HEK293T (cell line): ENCODE measurements around the gene FGFBP1.

ENCODE experiments used
- CTCF ChIA-PET: fragments of 350-600 bp; formaldehyde crosslinking; extraction: SDS; loops from one replicate; lab custom pipeline; 2021; ENCODE audit warnings: antibody characterized with exemption, inconsistent platforms; lab: Yijun Ruan, JAX
- POLR2A ChIA-PET: fragments of 350-600 bp; formaldehyde crosslinking; extraction: SDS; loops from one replicate; lab custom pipeline; 2020; ENCODE audit warnings: antibody characterized with exemption, inconsistent platforms; lab: Yijun Ruan, JAX
- DNase-seq: peaks from one replicate; pipeline ENCODE4 v3.0.0; 2012; ENCODE audit warnings: mixed read lengths; ENCODE audit errors: extremely low spot score
- ARNT ChIP-seq: fragments of 450-650 bp; IDR thresholded peaks from 2 replicates; pipeline ENCODE4 v1.6.1; 2017; ENCODE audit warnings: mild to moderate bottlenecking
- BHLHE40 ChIP-seq: fragments of 450-650 bp; IDR thresholded peaks from 2 replicates; pipeline ENCODE4 v1.6.1; 2016; ENCODE audit warnings: mild to moderate bottlenecking, moderate library complexity, borderline replicate concordance
- CTBP1 ChIP-seq: fragments of 450-650 bp; IDR thresholded peaks from 2 replicates; pipeline ENCODE4 v1.6.1; 2016; ENCODE audit warnings: borderline replicate concordance
- ELF4 ChIP-seq: fragments of 450-650 bp; IDR thresholded peaks from 2 replicates; pipeline ENCODE4 v1.6.1; 2017; ENCODE audit warnings: antibody characterized with exemption
- FOXA1 ChIP-seq: fragments of 450-650 bp; IDR thresholded peaks from 2 replicates; pipeline ENCODE4 v1.6.1; 2016; ENCODE audit warnings: mild to moderate bottlenecking
- FOXK2 ChIP-seq: fragments of 450-650 bp; IDR thresholded peaks from 2 replicates; pipeline ENCODE4 v1.6.1; 2016; ENCODE audit warnings: mild to moderate bottlenecking
- FOXM1 ChIP-seq: fragments of 450-650 bp; IDR thresholded peaks from 2 replicates; pipeline ENCODE4 v1.6.1; 2017; ENCODE audit warnings: mild to moderate bottlenecking, borderline replicate concordance
- HDGF ChIP-seq: fragments of 450-650 bp; IDR thresholded peaks from 2 replicates; pipeline ENCODE4 v1.6.1; 2017; ENCODE audit warnings: antibody characterized with exemption, borderline replicate concordance
- L3MBTL2 ChIP-seq: fragments of 450-650 bp; conservative IDR thresholded peaks from 2 replicates; pipeline ENCODE4 v1.6.1; 2016; ENCODE audit warnings: mild to moderate bottlenecking
- LEF1 ChIP-seq: fragments of 450-650 bp; IDR thresholded peaks from 2 replicates; pipeline ENCODE4 v1.6.1; 2017; ENCODE audit warnings: mild to moderate bottlenecking, borderline replicate concordance
- NFRKB ChIP-seq: fragments of 450-650 bp; IDR thresholded peaks from 2 replicates; pipeline ENCODE4 v1.6.1; 2016; ENCODE audit warnings: mild to moderate bottlenecking, moderate library complexity
- SP1 ChIP-seq: fragments of 450-650 bp; IDR thresholded peaks from 2 replicates; pipeline ENCODE4 v1.6.1; 2017
- SUZ12 ChIP-seq: fragments of 450-650 bp; IDR thresholded peaks from 2 replicates; pipeline ENCODE4 v1.6.1; 2016; ENCODE audit warnings: mild to moderate bottlenecking
- TARDBP ChIP-seq: fragments of 450-650 bp; IDR thresholded peaks from 2 replicates; pipeline ENCODE4 v1.6.1; 2016
- ZNF384 ChIP-seq: fragments of 450-650 bp; IDR thresholded peaks from 2 replicates; pipeline ENCODE4 v1.6.1; 2016
- TF ChIP-seq, protein P1 (sequence below): fragments of 450-650 bp; IDR thresholded peaks from 2 replicates; pipeline ENCODE4 v1.6.1; 2016

FGFBP1 gene

DNA sequence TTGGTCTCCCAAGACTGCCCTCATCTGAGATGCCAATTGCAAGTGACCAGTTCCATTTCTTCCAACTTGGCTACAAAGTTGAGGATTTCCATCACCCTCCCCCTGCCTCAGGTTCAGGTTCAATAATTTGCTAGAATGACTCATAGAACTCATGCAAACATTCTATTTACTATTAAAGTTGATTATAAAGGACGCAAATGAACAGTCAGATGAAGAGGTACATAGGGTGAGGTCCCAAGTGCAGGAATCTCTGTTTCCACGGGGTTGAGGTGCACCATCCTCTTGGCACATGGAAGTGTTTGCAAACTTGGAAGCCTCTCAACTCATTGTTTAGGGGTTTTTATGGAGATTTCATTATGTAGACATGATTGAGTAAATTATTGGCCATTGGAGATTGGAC is 41.0 kb downstream of the FGFBP1 start:
- DNase-seq: no peak
- POLR2A ChIA-PET: no interaction called here
- TF ChIP-seq HDGF: no peak
- TF ChIP-seq NFRKB: no peak
- TF ChIP-seq LEF1: no peak
- TF ChIP-seq L3MBTL2: no peak
- TF ChIP-seq TARDBP: no peak
- no peak for TF ChIP-seq ELF4
- CTCF ChIA-PET: no interaction called here

DNA sequence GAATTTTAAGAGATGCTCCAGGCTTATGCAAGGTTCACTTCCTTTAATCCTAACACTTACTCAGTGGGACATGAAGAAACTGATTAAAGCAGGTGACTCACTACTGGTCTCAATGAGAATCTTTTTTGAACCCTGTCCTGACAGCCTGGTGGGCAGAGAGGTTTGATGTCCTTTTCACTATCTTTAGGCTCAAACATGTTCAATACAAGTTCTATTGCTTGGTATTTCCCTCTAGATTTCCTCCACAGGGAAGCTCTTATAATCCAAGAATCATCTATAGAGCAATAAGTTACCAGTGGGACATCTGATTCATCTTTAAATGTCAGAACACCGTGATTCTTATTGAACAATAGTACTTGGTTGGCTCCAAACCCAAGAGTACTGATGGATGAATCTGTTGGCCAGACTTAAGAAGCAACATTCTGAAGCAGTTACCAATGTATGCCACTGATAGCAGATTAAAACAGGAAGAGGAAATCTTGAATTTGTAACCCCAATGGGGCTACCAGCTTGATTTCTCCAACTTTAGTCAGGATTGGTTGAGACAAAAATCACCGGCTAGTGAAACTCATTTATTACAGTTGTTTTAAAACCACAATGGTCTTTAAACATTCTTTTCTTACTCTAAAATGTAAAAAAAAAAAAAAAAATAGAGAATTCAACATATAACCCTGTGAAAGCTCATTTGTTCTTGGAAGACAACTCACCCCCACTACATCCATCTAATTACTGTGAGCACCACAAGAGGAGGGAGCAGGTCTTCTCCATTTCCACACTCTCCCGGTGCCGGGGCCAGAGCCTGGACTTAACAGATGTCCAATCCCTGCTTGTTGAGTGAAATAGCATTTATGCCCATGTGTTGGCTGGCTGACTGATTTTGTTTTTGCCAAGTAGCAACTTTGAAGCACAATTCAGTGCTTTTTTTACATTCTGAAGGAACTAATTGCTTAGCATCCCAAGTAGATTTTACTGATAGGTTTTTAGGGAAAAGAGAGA is 43.3 kb downstream of the FGFBP1 start:
- DNase-seq: no peak
- POLR2A ChIA-PET: no interaction called here
- CTCF ChIA-PET: interaction anchor here (0.6 to 1.4 kb wide), 3 partner anchors 13 to 371 kb away, joined by 3 read pairs; no protein-coding TSS in a partner anchor
- TF ChIP-seq FOXM1: no peak
- TF ChIP-seq NFRKB: no peak
- TF ChIP-seq BHLHE40: no peak
- no peak for TF ChIP-seq ZNF384
- no peak for TF ChIP-seq L3MBTL2
- TF ChIP-seq FOXA1: no peak
- TF ChIP-seq TARDBP: no peak
- no peak for TF ChIP-seq CTBP1

DNA sequence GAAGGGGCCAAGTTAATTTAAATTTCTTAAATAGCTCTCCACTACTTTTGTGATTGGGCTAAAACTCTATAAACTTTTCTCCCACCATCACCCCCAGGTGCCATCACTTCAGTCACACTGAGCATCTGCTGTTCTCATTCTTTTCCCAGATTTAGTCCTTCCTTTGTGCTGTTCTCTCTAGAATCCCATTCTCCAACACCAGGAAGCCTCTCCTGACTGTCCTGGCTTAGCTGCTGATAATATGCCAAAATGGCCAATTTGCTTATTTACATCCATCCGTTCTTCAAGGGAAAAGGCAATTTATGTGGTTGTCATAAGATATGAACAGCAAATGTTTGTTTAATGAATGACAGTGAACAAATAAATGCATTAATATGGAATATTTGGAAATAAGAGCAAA is 44.1 kb downstream of the FGFBP1 start:
- DNase-seq: no peak
- CTCF ChIA-PET: interaction anchor here (1.4 kb wide), 1 partner anchor 12 kb away, joined by 3 read pairs; no protein-coding TSS in a partner anchor
- TF ChIP-seq HDGF (no peak), LEF1 (no peak), ZNF384 (no peak), TARDBP (no peak), L3MBTL2 (no peak)
- TF ChIP-seq, protein P1, sequence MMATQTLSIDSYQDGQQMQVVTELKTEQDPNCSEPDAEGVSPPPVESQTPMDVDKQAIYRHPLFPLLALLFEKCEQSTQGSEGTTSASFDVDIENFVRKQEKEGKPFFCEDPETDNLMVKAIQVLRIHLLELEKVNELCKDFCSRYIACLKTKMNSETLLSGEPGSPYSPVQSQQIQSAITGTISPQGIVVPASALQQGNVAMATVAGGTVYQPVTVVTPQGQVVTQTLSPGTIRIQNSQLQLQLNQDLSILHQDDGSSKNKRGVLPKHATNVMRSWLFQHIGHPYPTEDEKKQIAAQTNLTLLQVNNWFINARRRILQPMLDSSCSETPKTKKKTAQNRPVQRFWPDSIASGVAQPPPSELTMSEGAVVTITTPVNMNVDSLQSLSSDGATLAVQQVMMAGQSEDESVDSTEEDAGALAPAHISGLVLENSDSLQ: no peak
- POLR2A ChIA-PET: no interaction called here

DNA sequence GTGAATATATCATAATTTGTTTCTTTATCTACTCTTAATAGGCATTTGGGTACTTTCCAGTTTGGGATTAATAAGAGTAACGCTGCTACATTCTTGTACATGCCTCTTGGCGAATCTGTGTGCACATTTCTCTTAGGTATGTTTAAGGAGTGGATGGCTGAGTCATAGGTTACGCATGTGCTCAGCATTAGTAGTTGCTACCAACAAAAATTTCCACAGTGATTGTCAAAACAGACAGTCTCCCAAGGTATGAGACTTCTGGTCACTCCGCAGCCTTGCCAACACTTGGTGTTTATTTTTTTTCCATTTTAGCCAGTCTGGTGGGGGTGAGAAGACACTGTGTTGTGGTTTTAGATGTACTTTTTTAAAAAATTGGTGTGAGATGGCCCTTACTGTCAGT is 44.6 kb downstream of the FGFBP1 start:
- ChIA-PET POLR2A (no interaction called here), CTCF (no interaction called here)
- no peak for TF ChIP-seq LEF1
- TF ChIP-seq BHLHE40: no peak
- no peak for TF ChIP-seq SP1
- DNase-seq: no peak

DNA sequence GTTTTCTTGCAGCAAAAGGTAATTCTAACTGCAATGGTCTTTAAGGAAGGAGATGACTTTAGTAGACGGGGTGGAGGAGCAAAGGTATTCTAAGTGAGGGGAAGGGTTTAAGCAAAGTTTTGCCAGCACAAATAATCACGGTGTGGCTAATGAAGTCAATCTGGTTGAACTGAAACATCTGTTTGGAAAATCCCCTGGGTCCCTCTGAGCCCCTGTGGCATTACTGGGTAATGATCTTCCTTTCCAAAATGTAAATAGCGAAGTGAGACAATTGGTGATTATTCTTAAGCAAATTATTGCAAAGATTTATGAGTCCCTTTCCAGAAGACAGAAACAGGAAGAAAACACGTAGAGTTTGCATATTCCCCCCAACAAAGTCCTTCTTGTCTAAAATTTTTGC is 47.2 kb downstream of the FGFBP1 start:
- ChIA-PET POLR2A (no interaction called here), CTCF (interaction anchor here (1.2 kb wide), 1 partner anchor 9 kb away, joined by 5 read pairs; no protein-coding TSS in a partner anchor)
- no peak for DNase-seq
- no peak for TF ChIP-seq ELF4
- TF ChIP-seq FOXA1: no peak
- no peak for TF ChIP-seq ARNT
- TF ChIP-seq, protein P1: no peak
- TF ChIP-seq SUZ12: no peak
- TF ChIP-seq TARDBP: no peak
- TF ChIP-seq L3MBTL2: no peak
- TF ChIP-seq HDGF: no peak
- TF ChIP-seq FOXM1: no peak
- no peak for TF ChIP-seq LEF1
- no peak for TF ChIP-seq SP1
- no peak for TF ChIP-seq BHLHE40
- no peak for TF ChIP-seq FOXK2

DNA sequence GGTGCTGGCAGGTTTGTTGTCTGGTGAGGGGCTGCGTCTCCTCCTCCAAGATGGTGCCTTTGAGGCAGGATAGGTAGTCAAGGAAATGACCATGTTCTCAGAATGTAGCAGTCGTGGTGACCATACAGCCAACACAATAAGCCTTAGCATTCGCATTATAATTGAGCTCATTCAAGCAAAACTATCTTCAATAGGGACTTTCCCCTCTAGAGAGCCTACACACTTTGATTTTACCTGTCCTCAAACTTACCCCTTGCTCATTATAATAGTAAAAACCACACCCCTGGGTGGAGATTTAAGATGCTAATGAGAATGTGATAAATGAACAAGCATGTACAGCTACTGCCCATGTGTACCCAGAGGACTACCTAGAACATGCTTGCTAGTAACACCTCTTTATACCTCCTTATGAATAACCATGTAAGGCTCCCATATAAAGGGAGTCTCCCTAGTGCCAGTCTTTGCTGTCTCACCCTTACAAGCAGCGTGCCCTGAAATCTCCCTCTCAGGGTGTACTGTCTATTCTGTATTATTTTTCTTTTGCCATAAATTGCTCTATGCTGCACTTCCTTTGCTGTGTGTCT is 48.2 kb downstream of the FGFBP1 start:
- no peak for TF ChIP-seq ARNT
- TF ChIP-seq BHLHE40: no peak
- no peak for TF ChIP-seq HDGF
- TF ChIP-seq NFRKB: no peak
- TF ChIP-seq FOXM1: no peak
- TF ChIP-seq SP1: no peak
- TF ChIP-seq SUZ12: no peak
- TF ChIP-seq L3MBTL2: no peak
- TF ChIP-seq TARDBP: no peak
- TF ChIP-seq, protein P1: no peak
- no peak for TF ChIP-seq FOXK2
- TF ChIP-seq ELF4: no peak
- TF ChIP-seq LEF1: no peak
- TF ChIP-seq FOXA1: no peak
- no peak for TF ChIP-seq ZNF384
- no peak for TF ChIP-seq CTBP1
- POLR2A ChIA-PET: no interaction called here
- DNase-seq: no peak
- CTCF ChIA-PET: interaction anchor here (1.2 kb wide), 1 partner anchor 8 kb away, joined by 5 read pairs; no protein-coding TSS in a partner anchor
